Karpas-422 (cell line): ENCODE data around the gene RETSAT. TPM values are rescaled to one million over a fixed set of nuclear protein-coding genes. Genes with fewer than 3 reads are reported as not detected.
"Not testable (repeated sequence)": the region's sequence is repeated elsewhere in the genome, so short reads cannot be mapped to it uniquely, and the experiment has no call there.

ENCODE experiments used
- DNase-seq: peaks from one replicate; pipeline ENCODE4 v3.0.0-alpha.2; 2015
- H2AFZ ChIP-seq: fragments of 200-600 bp; sonication (generic); 2 replicates; pipeline ENCODE4 v1.6.1; 2014; ENCODE audit warnings: antibody characterized with exemption, low read length, mixed read lengths
- H3K27ac ChIP-seq: fragments of 200-600 bp; sonication (generic); 2 replicates; pipeline ENCODE4 v1.5.1; 2014; ENCODE audit warnings: mild to moderate bottlenecking, low read length, moderate library complexity
- H3K27me3 ChIP-seq: fragments of 200-600 bp; sonication (generic); 2 replicates; pipeline ENCODE4 v1.6.1; 2014; ENCODE audit warnings: low read length, mixed read lengths
- H3K36me3 ChIP-seq: fragments of 200-600 bp; sonication (generic); 2 replicates; pipeline ENCODE4 v1.6.1; 2014; ENCODE audit warnings: low read length, mixed read lengths; ENCODE audit not compliant: insufficient read depth
- H3K4me1 ChIP-seq: fragments of 200-600 bp; sonication (generic); 2 replicates; pipeline ENCODE4 v1.6.1; 2014; ENCODE audit warnings: mild to moderate bottlenecking, low read length, mixed read lengths
- H3K4me2 ChIP-seq: fragments of 200-600 bp; sonication (generic); 2 replicates; pipeline ENCODE4 v1.6.1; 2014; ENCODE audit warnings: low read length, low read depth, mild to moderate bottlenecking; ENCODE audit not compliant: poor library complexity, severe bottlenecking
- H3K4me3 ChIP-seq: fragments of 200-600 bp; sonication (generic); 2 replicates; pipeline ENCODE4 v1.5.1; 2014; ENCODE audit warnings: mild to moderate bottlenecking, antibody characterized with exemption, low read length, mixed read lengths
- H3K79me2 ChIP-seq: fragments of 200-600 bp; sonication (generic); 2 replicates; pipeline ENCODE4 v1.6.1; 2014; ENCODE audit warnings: mild to moderate bottlenecking, low read length, mixed read lengths
- H3K9ac ChIP-seq: fragments of 200-600 bp; sonication (generic); 2 replicates; pipeline ENCODE4 v1.6.0; 2014; ENCODE audit warnings: low read length
- H3K9me2 ChIP-seq: fragments of 200-600 bp; sonication (generic), shearing (Covaris generic); replicated peaks from 2 replicates; pipeline ENCODE4 v1.6.0; 2014; ENCODE audit warnings: mild to moderate bottlenecking, low read length, moderate library complexity; ENCODE audit not compliant: insufficient read depth
- H3K9me3 ChIP-seq: fragments of 300-700, 200-600 bp; sonication (generic); 2 replicates; pipeline ENCODE4 v1.6.1; 2014; ENCODE audit warnings: low read length, mixed read lengths
- H4K20me1 ChIP-seq: fragments of 200-600 bp; sonication (generic); 2 replicates; pipeline ENCODE4 v1.6.1; 2014; ENCODE audit warnings: mild to moderate bottlenecking, antibody characterized with exemption, low read length, low read depth; ENCODE audit not compliant: insufficient read depth
- total RNA-seq: library from RNA; depleted of rRNA; stranded (reverse); fragments of >200 nt; shearing (Covaris generic); gene quantifications from 2 replicates; pipeline ENCODE4 v1.2.3, GENCODE V29; 2014; ENCODE audit warnings: low replicate concordance

Gene RETSAT
- total RNA-seq, 1 experiment from 2014 or later = 21.6 TPM

GRCh38 chr2:85318222-85319074 lies 35.9 kb downstream of the RETSAT start:
- Histone ChIP-seq H3K4me1 (peaks cover 10% of the 10 kb centered on the region), H3K27me3 (no peaks in the 10 kb centered on the region), H3K4me2 (no peak overlapping the region), H3K9ac (no peak overlapping the region), H2AFZ (no peak overlapping the region), H3K4me3 (no peak overlapping the region), H3K36me3 (peaks cover 56% of the 10 kb centered on the region), H3K9me3 (no peaks in the 10 kb centered on the region), H3K9me2 (no peaks in the 10 kb centered on the region), H4K20me1 (peaks cover 60% of the 10 kb centered on the region), H3K79me2 (peaks cover 42% of the 10 kb centered on the region), H3K27ac (no peak overlapping the region)
- no peak for DNase-seq

- H2AFZ ChIP-seq = not testable (repeated sequence)
- H3K36me3 ChIP-seq = peaks cover 32% of the 10 kb centered on the region
Measured at GRCh38 chr2:85315921-85316320, 38.4 kb downstream of the RETSAT start.

GRCh38 chr2:85314884-85315242 lies 39.5 kb downstream of the RETSAT start:
- Histone ChIP-seq H3K79me2 (peaks cover 6% of the 10 kb centered on the region), H3K9me2 (no peaks in the 10 kb centered on the region), H4K20me1 (peaks cover 41% of the 10 kb centered on the region), H3K9me3 (no peaks in the 10 kb centered on the region), H3K36me3 (peaks cover 22% of the 10 kb centered on the region), H2AFZ (no peak overlapping the region), H3K27ac (no peak overlapping the region), H3K9ac (no peak overlapping the region), H3K4me3 (no peak overlapping the region), H3K4me2 (no peak overlapping the region), H3K27me3 (no peaks in the 10 kb centered on the region), H3K4me1 (peaks cover 12% of the 10 kb centered on the region)
- no peak for DNase-seq

More at GRCh38 chr2:85315921-85316320, 38.4 kb downstream of the RETSAT start:
- not testable (repeated sequence) for H3K9ac ChIP-seq, H3K4me3 ChIP-seq, H3K9me3 ChIP-seq, H3K4me2 ChIP-seq, H3K27me3 ChIP-seq, H3K9me2 ChIP-seq, H3K27ac ChIP-seq, H3K4me1 ChIP-seq, DNase-seq
- peaks cover 43% of the 10 kb centered on the region for H4K20me1 ChIP-seq
- peaks cover 17% of the 10 kb centered on the region for H3K79me2 ChIP-seq

GRCh38 chr2:85312404-85312803 lies 41.9 kb downstream of the RETSAT start:
- H3K4me2 ChIP-seq = no peak overlapping the region

GRCh38 chr2:85310330-85310729 lies 44.0 kb downstream of the RETSAT start:
- no peak overlapping the region for H3K4me3 ChIP-seq
- peak overlapping the region; percentile 3 for H3K4me2 ChIP-seq
- DNase-seq = peak; percentile 66

More at GRCh38 chr2:85312404-85312803, 41.9 kb downstream of the RETSAT start:
- Histone ChIP-seq H3K27ac (no peak overlapping the region), H3K9me2 (no peaks in the 10 kb centered on the region), H3K4me3 (no peak overlapping the region), H3K79me2 (no peaks in the 10 kb centered on the region), H4K20me1 (peaks cover 35% of the 10 kb centered on the region), H3K4me1 (peaks cover 18% of the 10 kb centered on the region), H2AFZ (no peak overlapping the region), H3K9ac (no peak overlapping the region), H3K9me3 (no peaks in the 10 kb centered on the region), H3K27me3 (no peaks in the 10 kb centered on the region), H3K36me3 (peaks cover 5% of the 10 kb centered on the region)
- DNase-seq = peak; percentile 41

GRCh38 chr2:85309699-85310321 lies 44.5 kb downstream of the RETSAT start:
- no peak overlapping the region for H3K9ac ChIP-seq
- no peak for DNase-seq
- no peaks in the 10 kb centered on the region for H3K27me3 ChIP-seq
- H3K79me2 ChIP-seq = no peaks in the 10 kb centered on the region
- no peaks in the 10 kb centered on the region; the same call in 1 of the 2 replicates for H3K36me3 ChIP-seq
- H3K9me3 ChIP-seq = no peaks in the 10 kb centered on the region
- no peak overlapping the region for H3K27ac ChIP-seq
- peaks cover 28% of the 10 kb centered on the region for H3K4me1 ChIP-seq
- H3K4me3 ChIP-seq = no peak overlapping the region
- H2AFZ ChIP-seq = no peak overlapping the region
- H3K4me2 ChIP-seq = peak overlapping the region; percentile 3
- no peaks in the 10 kb centered on the region for H3K9me2 ChIP-seq
- peaks cover 28% of the 10 kb centered on the region; the same call in 1 of the 2 replicates for H4K20me1 ChIP-seq

More at GRCh38 chr2:85310330-85310729, 44.0 kb downstream of the RETSAT start:
- H3K27me3 ChIP-seq = no peaks in the 10 kb centered on the region
- H3K9ac ChIP-seq = no peak overlapping the region
- H3K79me2 ChIP-seq = no peaks in the 10 kb centered on the region
- no peak overlapping the region for H2AFZ ChIP-seq
- H3K4me1 ChIP-seq = peaks cover 28% of the 10 kb centered on the region
- no peak overlapping the region for H3K27ac ChIP-seq
- H3K36me3 ChIP-seq = no peaks in the 10 kb centered on the region; the same call in 1 of the 2 replicates
- H4K20me1 ChIP-seq = peaks cover 31% of the 10 kb centered on the region; the same call in 1 of the 2 replicates
- no peaks in the 10 kb centered on the region for H3K9me2 ChIP-seq
- H3K9me3 ChIP-seq = no peaks in the 10 kb centered on the region

GRCh38 chr2:85308896-85309555 lies 45.3 kb downstream of the RETSAT start:
- Histone ChIP-seq H3K36me3 (no peaks in the 10 kb centered on the region), H3K4me3 (no peak overlapping the region), H3K79me2 (no peaks in the 10 kb centered on the region), H3K27ac (no peak overlapping the region), H3K4me2 (no peak overlapping the region), H3K27me3 (no peaks in the 10 kb centered on the region), H3K9ac (no peak overlapping the region), H2AFZ (no peak overlapping the region), H3K4me1 (peaks cover 28% of the 10 kb centered on the region), H3K9me3 (no peaks in the 10 kb centered on the region), H3K9me2 (no peaks in the 10 kb centered on the region), H4K20me1 (peaks cover 22% of the 10 kb centered on the region; the same call in 1 of the 2 replicates)
- DNase-seq = no peak

- Histone ChIP-seq H3K9ac (no peak overlapping the region), H3K36me3 (no peaks in the 10 kb centered on the region), H3K4me2 (no peak overlapping the region), H3K79me2 (no peaks in the 10 kb centered on the region), H3K4me3 (no peak overlapping the region), H3K27ac (no peak overlapping the region), H3K27me3 (no peaks in the 10 kb centered on the region), H3K4me1 (peaks cover 28% of the 10 kb centered on the region), H2AFZ (no peak overlapping the region), H3K9me2 (no peaks in the 10 kb centered on the region), H4K20me1 (peaks cover 22% of the 10 kb centered on the region; the same call in 1 of the 2 replicates), H3K9me3 (no peaks in the 10 kb centered on the region)
- no peak for DNase-seq
Measured at GRCh38 chr2:85308201-85308600, 46.1 kb downstream of the RETSAT start.
